SK-N-SH (cell line): Measurements from ENCODE around the gene ZNF275. TPM values are rescaled to one million over a fixed set of nuclear protein-coding genes. Genes with fewer than 3 reads are reported as not detected.

Source experiments
- CTCF ChIA-PET: fragments of 300-600, 350-600 bp; formaldehyde crosslinking; extraction: SDS; loops from one replicate; lab custom pipeline; 2021; lab: Yijun Ruan, JAX
- POLR2A ChIA-PET: fragments of 350-600 bp; sonication (Branson Sonifier 250); formaldehyde crosslinking; extraction: SDS; loops from one replicate; lab custom pipeline; 2020; ENCODE audit warnings: antibody characterized with exemption, inconsistent platforms; lab: Yijun Ruan, JAX
- DNase-seq: peaks from one replicate; pipeline ENCODE4 v3.0.0; 2012
- H2AFZ ChIP-seq: fragments of 200-600 bp; sonication (generic); 2 replicates; pipeline ENCODE4 v1.8.1; 2016; ENCODE audit warnings: antibody characterized with exemption, mild to moderate bottlenecking, low read depth
- H3F3A ChIP-seq: fragments of 200-600 bp; sonication (generic); replicated peaks from 2 replicates; pipeline ENCODE3; 2016; ENCODE audit warnings: antibody characterized with exemption, mild to moderate bottlenecking; ENCODE audit not compliant: insufficient read depth
- H3K27ac ChIP-seq, 2 experiments: fragments of 200-500 bp in 1 of 2; fragments of 200-600 bp in 1 of 2; sonication (Bioruptor generic) in 1 of 2; sonication (generic), shearing (Covaris generic) in 1 of 2; 2 replicates each; pipeline versions ENCODE4 v1.5.1 to v1.6.1; 2014 to 2016; ENCODE audit warnings: low read depth in 2 of 2, inconsistent platforms in 1 of 2, low read length in 1 of 2, mild to moderate bottlenecking in 1 of 2, mixed read lengths in 1 of 2
- H3K27me3 ChIP-seq: fragments of 200-600 bp; sonication (generic), shearing (Covaris generic); 2 replicates; pipeline ENCODE4 v1.6.1; 2016; ENCODE audit warnings: mixed run types; ENCODE audit not compliant: insufficient read depth
- H3K36me3 ChIP-seq, 2 experiments: fragments of 200-500 bp in 1 of 2; fragments of 200-600 bp in 1 of 2; sonication (Bioruptor generic) in 1 of 2; sonication (generic) in 1 of 2; replicated peaks in 1 of 2; 2 replicates each; pipeline versions ENCODE3 to v1.5.1; 2014 to 2016; ENCODE audit warnings: low read length in 1 of 2, mild to moderate bottlenecking in 1 of 2; ENCODE audit not compliant: insufficient read depth in 2 of 2, control insufficient read depth in 1 of 2
- H3K4me1 ChIP-seq, 2 experiments: fragments of 200-500 bp in 1 of 2; fragments of 200-600 bp in 1 of 2; sonication (Bioruptor generic) in 1 of 2; sonication (generic), shearing (Covaris generic) in 1 of 2; 2 replicates each; pipeline versions ENCODE4 v1.5.1 to v1.6.1; 2014 to 2016; ENCODE audit warnings: low read depth in 1 of 2, low read length in 1 of 2, mixed run types in 1 of 2; ENCODE audit not compliant: insufficient read depth in 2 of 2, control insufficient read depth in 1 of 2
- H3K4me2 ChIP-seq: fragments of 200-600 bp; sonication (generic), shearing (Covaris generic); 2 replicates; pipeline ENCODE4 v1.6.1; 2017; ENCODE audit warnings: mixed run types
- H3K4me3 ChIP-seq, 2 experiments: fragments of 200-500 bp in 1 of 2; fragments of 200-600 bp in 1 of 2; sonication (Bioruptor generic) in 1 of 2; sonication (generic), shearing (Covaris generic) in 1 of 2; 2 replicates each; pipeline versions ENCODE4 v1.5.1 to v1.8.1; 2014 to 2016; ENCODE audit warnings: low read depth in 2 of 2, inconsistent platforms in 1 of 2, low read length in 1 of 2, mild to moderate bottlenecking in 1 of 2, mixed read lengths in 1 of 2, moderate library complexity in 1 of 2
- H3K79me2 ChIP-seq: fragments of 200-600 bp; sonication (generic); 2 replicates; pipeline ENCODE4 v1.8.1; 2017; ENCODE audit warnings: mild to moderate bottlenecking; ENCODE audit not compliant: insufficient read depth
- H3K9ac ChIP-seq: fragments of 200-600 bp; sonication (generic); 2 replicates; pipeline ENCODE4 v1.6.1; 2017; ENCODE audit warnings: mixed run types
- H3K9me2 ChIP-seq: fragments of 200-600 bp; sonication (generic); 2 replicates; pipeline ENCODE4 v1.6.1; 2017; ENCODE audit warnings: mixed run types
- H3K9me3 ChIP-seq: fragments of 200-600 bp; sonication (generic); 2 replicates; pipeline ENCODE4 v1.6.1; 2017; ENCODE audit warnings: mixed run types, mild to moderate bottlenecking, moderate library complexity
- H4K20me1 ChIP-seq: fragments of 200-600 bp; sonication (generic); 2 replicates; pipeline ENCODE4 v1.6.1; 2017; ENCODE audit warnings: mild to moderate bottlenecking, mixed run types; ENCODE audit not compliant: insufficient read depth
- EZH2phosphoT487 ChIP-seq: fragments of 200-600 bp; sonication (generic); IDR thresholded peaks from 2 replicates; pipeline ENCODE4 v1.6.1; 2017; ENCODE audit warnings: low read depth, mixed run types, mild to moderate bottlenecking, antibody characterized with exemption, moderate library complexity, borderline replicate concordance
- FOSL2 ChIP-seq: IDR thresholded peaks from 2 replicates; pipeline ENCODE4 v1.4.0; 2012; ENCODE audit warnings: low read depth, mild to moderate bottlenecking, moderate library complexity, borderline replicate concordance
- FOXM1 ChIP-seq: IDR thresholded peaks from 2 replicates; pipeline ENCODE4 v1.4.0; 2012; ENCODE audit warnings: low read depth, mild to moderate bottlenecking
- IRF3 ChIP-seq: fragments of 150-350 bp; IDR thresholded peaks from 2 replicates; pipeline ENCODE4 v1.6.1; 2016; ENCODE audit warnings: mild to moderate bottlenecking, low read depth, low read length
- JUND ChIP-seq: IDR thresholded peaks from 2 replicates; pipeline ENCODE4 v1.4.0; 2012
- MAX ChIP-seq: IDR thresholded peaks from 2 replicates; pipeline ENCODE4 v1.4.0; 2012; ENCODE audit warnings: low read depth
- MEF2A ChIP-seq: IDR thresholded peaks from 2 replicates; pipeline ENCODE4 v1.4.0; 2012; ENCODE audit warnings: low read depth, borderline replicate concordance
- NFIC ChIP-seq: IDR thresholded peaks from 2 replicates; pipeline ENCODE4 v1.4.0; 2012; ENCODE audit warnings: borderline replicate concordance
- POLR2AphosphoS5 ChIP-seq: IDR thresholded peaks from 2 replicates; pipeline ENCODE4 v1.6.1; 2012; ENCODE audit warnings: low read depth, low read length
- RCOR1 ChIP-seq: fragments of 150-350 bp; IDR thresholded peaks from 2 replicates; pipeline ENCODE4 v1.6.1; 2017; ENCODE audit warnings: antibody characterized with exemption, low read length
- REST ChIP-seq: IDR thresholded peaks from 2 replicates; pipeline ENCODE4 v1.6.1; 2012; ENCODE audit warnings: mild to moderate bottlenecking, low read depth, low read length, moderate library complexity
- RXRA ChIP-seq: IDR thresholded peaks from 2 replicates; pipeline ENCODE4 v1.4.0; 2012; ENCODE audit warnings: low read depth, mild to moderate bottlenecking, borderline replicate concordance
- SIN3A ChIP-seq: IDR thresholded peaks from 2 replicates; pipeline ENCODE4 v1.6.1; 2012; ENCODE audit warnings: low read depth, mild to moderate bottlenecking, low read length, moderate library complexity, borderline replicate concordance
- TAF1 ChIP-seq: IDR thresholded peaks from 2 replicates; pipeline ENCODE4 v1.6.1; 2012; ENCODE audit warnings: low read depth, mild to moderate bottlenecking, low read length, moderate library complexity, borderline replicate concordance
- TCF12 ChIP-seq: IDR thresholded peaks from 2 replicates; pipeline ENCODE4 v1.4.0; 2012
- YY1 ChIP-seq: IDR thresholded peaks from 2 replicates; pipeline ENCODE4 v1.4.0; 2012; ENCODE audit warnings: low read depth, mild to moderate bottlenecking
- ZBTB33 ChIP-seq: IDR thresholded peaks from 2 replicates; pipeline ENCODE4 v1.4.0; 2012; ENCODE audit warnings: low read depth, borderline replicate concordance
- WGBS: methylation state at CpG from one replicate; pipeline ENCODE4 v1.1.6; 2017; ENCODE audit warnings: low lambda C conversion rate; 5-methylcytosine and 5-hydroxymethylcytosine counted together
- polyA plus RNA-seq, 3 experiments: library from polyadenylated mRNA; depleted of rRNA; stranded (reverse); fragments of >200 nt; gene quantifications; 2 replicates each; pipeline ENCODE4 v1.2.3, GENCODE V29; 2012

Gene ZNF275
- polyA plus RNA-seq, 1 of the 3 experiments (the other 2 are of a cell fraction), result 4.9 TPM

- no peak overlapping the region for H3K9ac ChIP-seq
- no peak overlapping the region for H2AFZ ChIP-seq
- H3K4me1 ChIP-seq, result no peaks in the 10 kb centered on the region
- no peaks in the 10 kb centered on the region for H3K79me2 ChIP-seq
- H3K36me3 ChIP-seq, result no peaks in the 10 kb centered on the region
- TF ChIP-seq IRF3, result no peak
- TF ChIP-seq MEF2A, result no peak
- no peak for DNase-seq
- no peaks in the 10 kb centered on the region for H4K20me1 ChIP-seq
- H3K9me3 ChIP-seq, result no peaks in the 10 kb centered on the region
- H3K4me3 ChIP-seq, result no peak overlapping the region
- no peaks in the 10 kb centered on the region for H3K9me2 ChIP-seq
- no peak overlapping the region for H3K4me2 ChIP-seq
- H3F3A ChIP-seq, result peaks cover 4% of the 10 kb centered on the region
- CTCF ChIA-PET, result interaction anchor here (1.3 to 1.4 kb wide), 2 partner anchors 12 to 447 kb away, joined by 3 read pairs; no protein-coding TSS in a partner anchor
- no peak overlapping the region for H3K27ac ChIP-seq
- POLR2A ChIA-PET, result no interaction called here
- 42% methylated on average over 7 of the region's 10 CpGs for WGBS
- peaks cover 23% of the 10 kb centered on the region; the same call in 1 of the 2 replicates for H3K27me3 ChIP-seq
Observed at GRCh38 chrX:153387987-153388721, 54.2 kb downstream of the ZNF275 start.

- CTCF ChIA-PET, result interaction anchor here (1.3 kb wide), 1 partner anchor 12 kb away, joined by 3 read pairs; no protein-coding TSS in a partner anchor
- no peak overlapping the region for H3K4me3 ChIP-seq
- 41% methylated on average over 7 of the region's 14 CpGs for WGBS
- H3K9ac ChIP-seq, result no peak overlapping the region
- H3K4me2 ChIP-seq, result no peak overlapping the region
- H3K27ac ChIP-seq, result no peak overlapping the region
- peaks cover 23% of the 10 kb centered on the region; the same call in 1 of the 2 replicates for H3K27me3 ChIP-seq
- no peaks in the 10 kb centered on the region for H3K36me3 ChIP-seq
- H3K9me2 ChIP-seq, result no peaks in the 10 kb centered on the region
- H3K79me2 ChIP-seq, result no peaks in the 10 kb centered on the region
- H4K20me1 ChIP-seq, result no peaks in the 10 kb centered on the region
- no peaks in the 10 kb centered on the region for H3K4me1 ChIP-seq
- no peaks in the 10 kb centered on the region for H3K9me3 ChIP-seq
- peaks cover 4% of the 10 kb centered on the region for H3F3A ChIP-seq
- H2AFZ ChIP-seq, result no peak overlapping the region
- DNase-seq, result no peak
- POLR2A ChIA-PET, result no interaction called here
- no peak for TF ChIP-seq IRF3
- no peak for TF ChIP-seq SIN3A
- no peak for TF ChIP-seq MAX
- TF ChIP-seq REST, result no peak
- no peak for TF ChIP-seq ZBTB33
- no peak for TF ChIP-seq NFIC
- TF ChIP-seq FOSL2, result no peak
- no peak for TF ChIP-seq RCOR1
- TF ChIP-seq POLR2AphosphoS5, result no peak
- TF ChIP-seq TAF1, result no peak
- TF ChIP-seq FOXM1, result no peak
- no peak for TF ChIP-seq YY1
- TF ChIP-seq TCF12, result no peak
- TF ChIP-seq EZH2phosphoT487, result no peak
- TF ChIP-seq RXRA, result no peak
- TF ChIP-seq JUND, result no peak
Observed at GRCh38 chrX:153388722-153389459, 54.9 kb downstream of the ZNF275 start.
